Measurements from ENCODE around the gene AFF1. TPM values are rescaled to one million over a fixed set of nuclear protein-coding genes. Genes with fewer than 3 reads are reported as not detected.

AFF1 gene, protein sequence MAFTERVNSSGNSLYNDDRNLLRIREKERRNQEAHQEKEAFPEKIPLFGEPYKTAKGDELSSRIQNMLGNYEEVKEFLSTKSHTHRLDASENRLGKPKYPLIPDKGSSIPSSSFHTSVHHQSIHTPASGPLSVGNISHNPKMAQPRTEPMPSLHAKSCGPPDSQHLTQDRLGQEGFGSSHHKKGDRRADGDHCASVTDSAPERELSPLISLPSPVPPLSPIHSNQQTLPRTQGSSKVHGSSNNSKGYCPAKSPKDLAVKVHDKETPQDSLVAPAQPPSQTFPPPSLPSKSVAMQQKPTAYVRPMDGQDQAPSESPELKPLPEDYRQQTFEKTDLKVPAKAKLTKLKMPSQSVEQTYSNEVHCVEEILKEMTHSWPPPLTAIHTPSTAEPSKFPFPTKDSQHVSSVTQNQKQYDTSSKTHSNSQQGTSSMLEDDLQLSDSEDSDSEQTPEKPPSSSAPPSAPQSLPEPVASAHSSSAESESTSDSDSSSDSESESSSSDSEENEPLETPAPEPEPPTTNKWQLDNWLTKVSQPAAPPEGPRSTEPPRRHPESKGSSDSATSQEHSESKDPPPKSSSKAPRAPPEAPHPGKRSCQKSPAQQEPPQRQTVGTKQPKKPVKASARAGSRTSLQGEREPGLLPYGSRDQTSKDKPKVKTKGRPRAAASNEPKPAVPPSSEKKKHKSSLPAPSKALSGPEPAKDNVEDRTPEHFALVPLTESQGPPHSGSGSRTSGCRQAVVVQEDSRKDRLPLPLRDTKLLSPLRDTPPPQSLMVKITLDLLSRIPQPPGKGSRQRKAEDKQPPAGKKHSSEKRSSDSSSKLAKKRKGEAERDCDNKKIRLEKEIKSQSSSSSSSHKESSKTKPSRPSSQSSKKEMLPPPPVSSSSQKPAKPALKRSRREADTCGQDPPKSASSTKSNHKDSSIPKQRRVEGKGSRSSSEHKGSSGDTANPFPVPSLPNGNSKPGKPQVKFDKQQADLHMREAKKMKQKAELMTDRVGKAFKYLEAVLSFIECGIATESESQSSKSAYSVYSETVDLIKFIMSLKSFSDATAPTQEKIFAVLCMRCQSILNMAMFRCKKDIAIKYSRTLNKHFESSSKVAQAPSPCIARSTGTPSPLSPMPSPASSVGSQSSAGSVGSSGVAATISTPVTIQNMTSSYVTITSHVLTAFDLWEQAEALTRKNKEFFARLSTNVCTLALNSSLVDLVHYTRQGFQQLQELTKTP
- 56.4 TPM for polyA plus RNA-seq (ENCODE audit: insufficient read length)
- long read RNA-seq, donor 1, partial matches to known transcripts, result 0 of 1 reads
- long read RNA-seq, donor 1, other reads (novel, unspliced or antisense), result 0 of 1 reads
- long read RNA-seq, donor 2, partial matches to known transcripts, result 13 of 13 reads
- long read RNA-seq, donor 2, other reads (novel, unspliced or antisense), result 0 of 13 reads
- long read RNA-seq, donor 3, result 0 reads
- long read RNA-seq, donor 4, result 0 reads
- long read RNA-seq, donor 5, partial matches to known transcripts, result 0 of 1 reads
- long read RNA-seq, donor 5, other reads (novel, unspliced or antisense), result 0 of 1 reads
- long read RNA-seq, donor 6, partial matches to known transcripts, result 6 of 6 reads
- long read RNA-seq, donor 6, other reads (novel, unspliced or antisense), result 0 of 6 reads
- long read RNA-seq, donor 7, result 0 reads
- long read RNA-seq, donor 8, result 0 reads

DNA sequence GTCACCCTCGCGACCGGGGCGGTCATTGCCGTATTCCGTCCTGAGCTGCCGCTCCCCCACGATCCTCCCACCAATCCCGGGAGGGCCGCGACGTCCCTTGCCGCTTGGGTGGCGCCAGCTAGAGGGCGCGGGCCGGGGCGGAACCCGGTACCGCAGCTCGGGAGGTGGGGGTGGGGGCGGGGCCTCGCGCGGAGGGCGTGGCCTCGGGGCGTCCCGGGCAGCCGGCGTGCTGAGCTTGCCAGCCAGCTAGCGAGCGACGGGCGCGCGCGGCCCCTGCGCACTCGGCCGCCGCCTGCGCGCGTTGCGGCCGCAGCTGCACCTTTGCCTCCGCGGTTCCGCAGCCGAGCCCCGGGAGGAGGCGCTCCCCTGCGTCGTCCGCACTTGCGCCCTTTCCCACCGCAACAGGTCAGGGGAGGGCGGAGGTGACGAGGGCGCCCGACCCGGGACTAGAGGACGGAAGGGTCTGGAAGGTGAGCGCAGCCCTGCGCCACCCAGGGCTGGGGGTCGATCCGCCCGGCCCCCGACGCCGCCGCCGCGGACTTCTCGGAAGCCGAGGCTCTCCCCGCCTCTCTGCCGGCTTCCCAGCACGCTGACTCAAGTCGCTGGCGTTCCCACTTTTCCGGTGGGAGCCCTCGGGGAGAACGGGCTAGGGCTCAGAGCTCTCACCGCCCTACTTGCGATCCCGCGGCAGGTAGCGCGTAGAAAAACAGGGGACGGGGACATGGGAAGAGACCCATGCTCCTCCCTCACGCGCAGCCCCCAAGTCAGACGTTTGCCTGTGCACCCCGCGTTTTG is at the start of gene AFF1:
AFF1 (plus strand) TSS at position 241 of the 795 bp plus-strand sequence. CDS start 13,523 bp downstream, outside the sequence.
- DNase-seq, result peak; percentile 86

DNA sequence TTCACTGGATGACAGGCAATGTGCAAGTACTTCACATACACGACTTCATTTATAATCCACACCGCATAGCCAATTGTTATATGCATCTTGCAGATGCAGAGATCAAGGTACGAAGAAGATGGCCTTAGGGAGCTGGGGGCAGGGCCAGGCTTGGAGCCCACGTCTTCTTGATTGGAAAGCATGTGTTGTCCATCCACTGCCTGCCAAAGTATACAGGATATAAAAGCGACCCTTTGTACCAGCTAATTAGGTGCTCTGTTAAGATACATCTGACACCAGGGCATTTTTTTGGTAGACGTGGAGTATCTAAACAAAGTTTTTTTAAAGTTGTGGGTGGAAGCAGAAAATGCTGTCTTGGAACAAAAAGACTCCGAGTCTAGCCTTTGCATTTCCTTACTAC is 44.0 kb upstream of the AFF1 start:
- no peak for DNase-seq

DNA sequence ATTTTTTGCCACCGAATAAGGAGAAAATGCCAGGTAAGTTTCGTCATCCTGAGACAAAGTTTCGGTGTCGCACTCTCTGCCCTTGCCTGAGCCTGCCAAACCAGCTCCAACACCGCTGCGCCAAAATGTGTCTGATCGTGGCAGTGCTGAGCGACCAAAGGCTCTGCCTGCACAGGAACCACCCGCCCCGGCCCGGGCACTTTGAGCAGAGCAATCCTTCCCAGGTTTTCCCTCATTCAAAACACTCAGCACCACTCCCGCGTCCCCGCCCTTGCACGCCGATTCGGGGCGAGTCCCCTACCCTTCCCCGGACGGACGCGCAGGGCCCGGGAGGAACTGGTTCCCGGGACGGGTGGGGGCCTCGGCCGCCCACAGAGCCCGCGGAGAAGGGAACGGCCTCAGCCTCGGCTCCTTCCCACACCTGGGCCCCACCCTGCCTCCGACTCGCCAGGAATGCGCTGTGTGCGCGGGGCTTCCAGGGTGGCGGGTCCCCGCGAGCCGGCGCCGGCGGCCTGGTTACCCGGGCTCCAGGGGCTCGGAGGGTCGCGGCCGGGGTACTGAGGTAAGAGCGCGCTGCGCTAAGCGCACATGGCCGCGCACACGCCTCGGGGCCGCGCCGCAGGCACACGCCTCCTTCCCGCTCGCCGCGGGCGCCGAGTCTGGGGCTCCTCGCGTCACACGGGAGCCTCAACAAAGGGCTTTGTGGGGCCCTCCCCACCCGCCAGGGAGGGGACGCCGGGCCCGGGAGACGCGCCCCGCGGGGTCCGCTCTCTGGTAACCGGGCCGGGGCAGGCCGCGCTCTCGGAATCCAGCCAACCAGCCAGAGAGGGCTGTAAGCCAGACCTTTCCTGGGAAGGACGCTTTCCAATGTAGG is 42.8 kb upstream of the AFF1 start, which contains the start of gene C4orf36:
C4orf36 (minus strand) TSS at position 661 of the 874 bp plus-strand sequence. CDS start 902 bp downstream, outside the sequence.
- DNase-seq, result peak; percentile 75

DNA sequence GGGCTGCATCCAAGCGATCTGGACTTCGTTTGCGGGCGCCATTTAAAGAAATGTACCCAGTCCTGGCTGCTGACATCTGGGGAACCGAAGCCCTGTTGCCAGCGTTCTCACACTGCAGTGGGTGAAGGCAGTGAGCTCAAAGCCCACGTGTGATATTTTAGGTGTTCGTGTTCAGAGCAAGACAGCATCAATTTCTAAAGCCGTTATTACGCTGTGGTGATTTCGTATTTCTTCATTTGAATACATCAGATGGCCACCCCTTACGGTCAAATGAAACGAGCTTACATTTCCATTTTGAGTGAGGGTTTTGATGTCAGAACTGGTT is 42.2 kb upstream of the AFF1 start:
- no peak for DNase-seq

DNA sequence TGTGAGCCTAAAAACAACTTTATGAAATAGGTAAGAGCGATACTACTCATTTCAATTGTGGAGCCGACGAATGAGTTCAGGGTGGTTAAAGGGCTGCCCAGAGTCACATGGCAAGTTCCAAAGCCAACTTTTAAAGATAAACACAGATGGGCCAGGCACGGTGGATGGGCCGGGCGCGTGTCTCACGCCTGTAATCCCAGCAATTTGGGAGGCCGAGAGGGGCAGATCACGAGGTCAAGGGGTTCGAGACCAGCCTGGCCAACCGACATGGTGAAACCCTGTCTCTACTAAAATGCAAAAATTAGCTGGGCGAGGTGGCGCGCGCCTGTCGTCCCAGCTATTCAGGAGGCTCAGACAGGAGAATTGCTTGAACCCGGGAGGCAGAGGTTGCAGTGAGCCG is 41.7 kb upstream of the AFF1 start:
- no peak for DNase-seq

DNA sequence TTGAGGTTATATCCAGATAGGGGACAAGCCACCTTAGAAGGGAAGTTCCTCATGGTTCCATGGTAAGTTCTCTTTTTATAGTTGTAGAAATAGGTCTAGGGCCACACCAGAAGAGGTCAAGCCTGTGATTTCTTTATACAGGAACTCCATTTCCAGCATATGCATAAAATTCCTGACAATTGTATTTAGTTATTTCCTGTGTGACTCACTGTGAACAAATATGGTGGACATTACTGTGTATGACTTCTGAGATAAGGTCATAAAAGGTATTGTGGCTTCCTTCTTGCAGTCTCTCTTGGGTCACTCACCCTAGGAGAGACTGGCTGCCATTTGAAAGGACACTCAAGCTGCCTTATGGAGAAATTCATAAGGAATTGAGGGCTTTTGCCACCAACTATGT is 40.4 kb upstream of the AFF1 start:
- no peak for DNase-seq

DNA sequence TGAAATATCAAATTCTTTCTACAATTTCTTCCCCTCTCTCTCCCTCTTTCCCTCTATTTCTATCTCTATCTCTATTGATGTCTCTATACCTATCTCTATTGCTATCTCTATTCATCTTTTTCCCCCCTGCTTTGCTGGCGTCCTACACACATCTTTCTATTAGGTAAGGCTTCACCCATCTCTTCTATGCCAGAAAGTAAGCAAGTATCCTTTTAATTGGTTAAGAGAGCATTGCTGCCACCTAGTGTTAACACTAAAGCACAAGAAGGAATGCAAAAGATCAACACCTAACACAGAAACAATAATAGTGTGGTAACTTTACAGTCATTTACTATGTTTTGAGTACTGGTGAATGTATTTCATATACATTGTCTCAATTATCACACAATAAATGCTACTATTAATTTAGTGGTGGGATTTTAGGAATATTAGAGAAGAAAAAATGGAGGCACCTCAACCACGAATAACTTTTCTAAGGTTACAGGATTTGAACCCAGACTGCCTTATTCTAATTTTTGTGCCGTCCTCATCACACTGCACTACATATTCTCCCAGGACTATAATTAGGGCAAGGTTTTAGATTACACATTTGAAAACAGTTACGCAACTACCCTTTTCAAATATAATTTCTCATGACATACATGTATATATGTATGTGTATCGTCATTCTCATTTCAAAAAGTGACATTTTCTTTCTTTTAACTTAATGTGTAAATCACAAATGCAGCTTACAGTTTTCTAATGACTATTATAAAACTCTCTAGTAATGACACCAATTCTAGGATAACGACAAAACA is 38.9 kb upstream of the AFF1 start:
- peak; percentile 78 for DNase-seq

DNA sequence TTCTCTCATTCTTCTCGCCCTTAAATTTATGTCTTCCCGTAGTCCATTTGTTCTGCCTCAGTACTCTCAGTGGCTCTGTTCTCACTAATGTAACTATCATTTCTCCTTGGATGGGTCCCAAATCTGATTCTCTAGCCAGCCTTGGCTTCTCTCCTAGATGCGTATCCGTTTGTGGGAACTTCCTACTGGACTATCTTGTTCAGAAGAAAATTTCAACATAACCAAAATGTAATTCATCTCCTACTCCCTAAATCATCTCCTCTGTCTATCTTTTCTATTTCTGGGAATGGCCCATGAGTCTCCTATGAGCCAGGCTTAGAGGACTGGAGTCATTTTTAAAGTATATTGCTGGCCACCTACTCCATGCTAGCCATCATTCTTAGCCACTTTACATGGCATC is 38.2 kb upstream of the AFF1 start:
- no peak for DNase-seq

DNA sequence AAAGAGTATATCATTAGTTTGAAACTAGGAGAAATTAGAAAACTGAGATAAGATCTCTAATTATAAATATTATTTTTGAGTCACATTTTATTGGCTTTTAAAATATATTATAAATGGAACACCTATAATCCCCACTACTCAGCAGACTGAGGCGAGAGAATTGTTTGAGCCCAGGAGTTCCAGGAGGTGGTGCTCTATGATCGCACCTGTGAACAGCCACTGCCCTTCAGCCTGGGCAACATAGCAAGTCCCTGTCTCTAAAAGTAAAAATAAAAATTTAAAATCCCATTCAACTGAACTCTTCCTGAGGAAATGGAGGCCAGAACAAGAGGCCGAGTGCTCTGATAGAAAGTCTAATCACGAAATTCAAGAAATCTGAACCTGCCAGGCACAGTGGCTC is 36.2 kb upstream of the AFF1 start:
- no peak for DNase-seq

DNA sequence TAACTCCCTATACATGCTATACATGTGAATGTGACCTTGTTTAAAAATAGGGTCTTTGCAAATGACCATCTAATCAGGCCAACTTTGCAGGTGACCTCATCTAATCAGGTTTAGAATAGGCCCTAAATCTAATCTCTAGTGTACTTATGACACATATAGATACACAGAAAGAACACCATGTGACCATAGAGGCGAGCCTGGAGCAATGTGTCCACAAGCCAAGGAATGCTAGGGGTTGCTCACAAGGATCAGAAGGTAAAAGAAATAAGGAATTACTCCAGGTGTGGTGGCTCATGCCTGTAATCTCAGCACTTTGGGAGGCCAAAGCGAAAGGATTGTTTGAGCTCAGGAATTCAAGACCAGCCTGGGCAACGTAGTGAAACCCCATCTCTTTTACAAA is 32.9 kb upstream of the AFF1 start:
- DNase-seq, result no peak

DNA sequence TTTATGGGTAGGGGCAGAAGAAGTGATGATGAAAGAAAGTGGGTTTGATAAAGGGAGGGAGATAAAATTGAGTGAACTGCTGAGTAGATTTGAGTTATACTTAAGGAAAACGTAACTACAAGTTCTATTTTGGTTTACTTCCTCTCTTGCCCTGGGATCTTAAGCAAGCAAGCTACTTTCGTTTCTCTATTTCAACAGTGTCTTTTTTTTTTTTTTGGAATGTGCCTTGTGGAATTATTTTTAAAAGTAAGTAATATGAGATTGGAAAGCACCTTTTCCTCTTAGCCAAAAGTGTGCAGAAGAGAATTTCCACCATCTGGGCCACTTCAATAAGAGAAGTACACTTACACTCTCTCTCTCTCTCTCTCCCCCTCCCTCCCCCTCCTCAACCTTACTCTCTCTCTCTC is 26.6 kb upstream of the AFF1 start:
- DNase-seq, result no peak

DNA sequence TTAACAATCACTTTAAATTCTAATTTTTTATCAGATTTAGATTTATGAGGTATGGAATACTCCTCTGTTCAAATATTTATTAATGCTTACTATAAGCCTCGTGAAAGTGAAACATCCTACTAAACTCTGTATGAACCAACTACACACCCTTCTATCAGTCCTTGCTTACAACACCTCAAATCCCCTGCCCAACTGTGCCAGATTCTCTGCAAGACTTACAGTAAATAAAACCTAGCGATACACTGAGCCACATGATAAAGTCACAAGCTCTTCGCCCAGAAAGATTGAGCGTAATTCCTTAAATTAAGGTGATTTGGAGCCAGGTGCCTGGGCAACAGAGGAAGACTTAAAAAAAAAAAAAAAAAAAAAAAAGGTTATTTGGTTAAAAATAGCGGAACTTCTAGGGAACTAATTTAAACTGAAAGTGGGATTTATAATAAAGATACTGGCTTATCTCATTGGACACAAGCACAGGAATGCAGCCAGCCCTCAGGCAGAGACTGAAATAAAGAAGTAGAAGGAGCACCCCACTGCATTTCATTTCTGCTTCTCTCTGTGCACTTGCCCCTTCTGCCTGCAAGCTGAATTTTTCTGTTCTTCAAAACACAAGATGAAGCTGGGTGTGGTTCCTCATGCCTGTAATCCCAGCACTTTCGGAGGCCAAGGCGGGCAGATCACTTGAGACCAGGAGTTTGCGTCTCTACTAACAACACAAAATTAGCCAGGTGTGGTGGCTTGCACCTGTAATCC is 25.1 kb upstream of the AFF1 start:
- no peak for DNase-seq

DNA sequence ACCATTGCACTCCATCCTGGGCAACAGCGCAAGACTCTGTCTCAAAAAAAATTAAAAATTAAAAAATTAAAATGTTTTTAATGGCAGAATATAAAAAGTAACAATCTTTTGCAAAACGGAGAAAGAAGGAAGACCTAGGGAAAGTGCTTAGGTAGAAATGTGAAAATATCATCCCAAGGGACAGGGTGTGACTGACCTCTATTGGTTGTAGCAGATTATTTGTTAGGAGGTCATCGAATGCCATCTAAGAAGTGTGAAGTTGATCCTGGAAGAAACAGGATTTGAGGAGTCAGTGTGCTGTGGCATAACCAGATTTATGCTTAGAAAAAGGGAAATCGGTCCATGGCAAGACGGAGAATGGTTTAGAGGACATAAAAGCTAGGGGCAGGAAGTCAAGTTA is 24.4 kb upstream of the AFF1 start:
- no peak for DNase-seq

DNA sequence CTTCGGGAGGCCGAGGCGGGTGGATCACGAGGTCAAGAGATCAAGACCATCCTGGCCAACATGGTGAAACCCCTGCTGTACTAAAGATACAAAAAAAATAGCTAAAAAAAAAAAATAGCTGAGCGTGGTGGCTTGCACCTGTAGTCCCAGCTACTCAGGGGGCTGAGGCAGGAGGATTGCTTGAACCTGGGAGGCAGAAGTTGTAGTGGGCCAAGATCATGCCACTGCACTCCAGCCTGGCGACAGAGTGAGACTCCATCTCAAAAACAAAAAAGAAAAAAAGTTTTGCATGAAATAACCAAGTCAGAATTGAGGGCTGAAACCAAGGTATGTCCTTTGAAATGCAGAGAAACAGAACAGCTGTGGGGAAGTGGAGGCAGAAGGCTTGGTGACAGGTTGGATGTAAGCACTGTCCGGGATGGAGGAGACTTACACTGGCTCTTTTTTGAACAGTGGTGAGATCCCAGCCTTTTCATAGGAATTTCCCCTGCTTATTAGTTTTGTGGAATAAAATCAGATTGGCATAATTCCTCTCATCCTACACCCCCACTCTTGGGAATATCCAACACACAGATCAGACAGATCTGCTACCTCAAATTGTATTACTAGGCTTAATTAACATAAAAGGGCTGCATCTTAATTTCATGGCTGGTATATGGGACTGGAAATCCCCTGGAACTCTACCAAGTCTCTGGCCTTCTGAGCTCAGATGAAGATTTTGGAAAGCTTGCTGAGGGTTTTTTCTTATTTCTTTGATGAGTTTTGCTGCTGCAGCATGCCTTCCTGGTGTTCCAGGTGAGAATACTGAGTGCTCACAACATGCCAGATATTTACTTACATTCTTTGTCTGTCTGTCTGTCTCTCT is 23.8 kb upstream of the AFF1 start:
- no peak for DNase-seq

DNA sequence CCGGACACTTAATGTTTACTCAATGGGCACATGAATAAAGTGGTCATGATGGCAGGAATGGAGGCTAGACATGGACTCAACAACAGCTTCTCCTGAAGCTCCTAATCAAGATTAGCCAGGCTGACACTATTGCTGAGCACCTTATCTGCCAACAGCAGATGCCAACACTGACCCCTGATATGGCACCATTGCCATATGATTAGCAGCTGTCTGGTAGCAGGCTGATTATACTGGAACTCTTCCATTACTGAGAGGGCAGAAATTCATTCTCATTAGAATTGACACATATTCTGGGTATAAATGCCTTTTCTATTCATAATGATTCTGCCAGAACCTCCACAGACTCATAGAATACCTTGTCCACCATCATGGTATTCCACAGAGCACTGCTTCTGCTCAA is 18.4 kb upstream of the AFF1 start:
- DNase-seq, result no peak

DNA sequence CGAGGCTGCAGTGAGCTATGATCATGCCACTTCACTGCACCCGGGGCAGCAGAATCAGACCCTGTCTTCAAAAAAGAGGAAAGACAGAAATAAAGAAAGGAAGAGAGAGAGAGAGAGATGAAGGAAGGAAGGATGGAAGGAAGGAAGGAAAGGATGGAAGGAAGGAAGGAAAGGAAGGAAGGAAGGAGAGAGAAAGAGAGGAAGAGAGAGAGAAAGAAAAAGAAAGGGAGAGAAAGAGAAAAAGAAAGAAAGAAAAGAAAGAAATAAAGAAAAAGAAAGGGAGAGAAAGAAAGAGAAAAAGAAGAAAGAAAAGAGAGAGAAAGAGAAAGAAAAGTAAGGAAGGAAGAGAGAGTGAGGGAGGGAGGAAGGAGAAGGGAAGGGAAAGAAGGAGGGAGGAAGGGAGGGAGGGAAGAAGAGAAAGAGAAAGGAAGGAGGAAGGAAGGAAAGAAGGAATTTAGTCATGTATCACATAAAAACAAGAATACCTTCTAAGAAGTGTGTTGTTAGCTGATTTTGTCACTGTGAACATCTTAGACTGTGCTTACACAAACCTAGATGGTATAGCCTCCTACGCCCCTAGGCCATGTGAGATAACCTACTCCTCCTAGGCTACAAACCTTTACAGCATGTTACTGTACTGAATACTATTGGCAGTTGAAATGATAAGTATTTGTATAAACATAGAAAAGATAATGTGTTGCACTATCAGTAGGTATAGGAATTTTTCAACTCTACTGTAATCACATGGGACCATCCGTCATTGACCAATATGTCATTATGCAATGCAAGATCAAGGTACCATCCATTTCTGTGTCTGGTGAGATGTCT is 17.4 kb upstream of the AFF1 start:
- no peak for DNase-seq
